Stimulated activated CD4-positive, alpha-beta T cell treated with anti-CD3 and anti-CD28 coated beads, TNF-alpha, amount 100 ng/mL, for 1 hour (primary cell): ENCODE results near the gene INSRR.

Source experiments
- DNase-seq, 3 donors: peaks; one replicate each; pipeline ENCODE4 v3.0.0-alpha.2; 2020; ENCODE audit warnings: low read depth in 3 of 3, low spot score in 1 of 3

INSRR gene

GRCh38 chr1:156858959-156859522 is at the start of gene INSRR:
INSRR (minus strand) TSS chr1:156859117; CDS start chr1:156858621, 496 bp downstream.
- no peak for DNase-seq

GRCh38 chr1:156908541-156908940 is 49.6 kb upstream of the INSRR start:
- DNase-seq: no peak

- no peak for DNase-seq
Observed at GRCh38 chr1:156906206-156906906, 47.4 kb upstream of the INSRR start.

- no peak for DNase-seq
Observed at GRCh38 chr1:156905651-156906050, 46.7 kb upstream of the INSRR start.

GRCh38 chr1:156905176-156905575 is 46.3 kb upstream of the INSRR start:
- no peak for DNase-seq

- DNase-seq: no peak
Observed at GRCh38 chr1:156904187-156904959, 45.5 kb upstream of the INSRR start.

- DNase-seq: no peak
Observed at GRCh38 chr1:156903328-156904091, 44.6 kb upstream of the INSRR start.

GRCh38 chr1:156901966-156902915 is 43.3 kb upstream of the INSRR start:
- no peak for DNase-seq

GRCh38 chr1:156901590-156901900 is 42.6 kb upstream of the INSRR start:
- no peak for DNase-seq

GRCh38 chr1:156900896-156901589 is 42.1 kb upstream of the INSRR start:
- DNase-seq: no peak

GRCh38 chr1:156899956-156900718 is 41.2 kb upstream of the INSRR start:
- no peak for DNase-seq

- DNase-seq: no peak
Observed at GRCh38 chr1:156898971-156899664, 40.2 kb upstream of the INSRR start.

GRCh38 chr1:156898161-156898566 is 39.2 kb upstream of the INSRR start:
- DNase-seq: no peak

GRCh38 chr1:156897078-156897825 is 38.3 kb upstream of the INSRR start:
- no peak for DNase-seq

GRCh38 chr1:156896490-156897033 is 37.6 kb upstream of the INSRR start:
- DNase-seq: no peak

- DNase-seq: no peak
Observed at GRCh38 chr1:156895927-156896326, 37.0 kb upstream of the INSRR start.

GRCh38 chr1:156895455-156895812 is 36.5 kb upstream of the INSRR start:
- DNase-seq: no peak
